NCI-H2081 treated with DMSO at 0.1 percent for 48 hours (cell line): Measurements from ENCODE around the gene SPRY2.
"Not testable (repeated sequence)": the region's sequence is repeated elsewhere in the genome, so short reads cannot be mapped to it uniquely, and the experiment has no call there.

Experiments used
- DNase-seq: peaks from one replicate; lab custom pipeline; 2025; lab: John Stamatoyannopoulos, UW

The SPRY2 gene

GRCh38 chr13:80341101-80341755 lies at the start of gene SPRY2:
Gene SPRY2, minus strand, starts transcription at chr13:80341126. Its CDS starts 3,421 bp downstream, at chr13:80337705.
- peak; percentile 22 for DNase-seq

- DNase-seq: no peak
Observed at GRCh38 chr13:80390338-80390737, 49.4 kb upstream of the SPRY2 start.

- no peak for DNase-seq
Observed at GRCh38 chr13:80389073-80390038, 48.4 kb upstream of the SPRY2 start.

GRCh38 chr13:80388506-80388905 lies 47.6 kb upstream of the SPRY2 start:
- no peak for DNase-seq

GRCh38 chr13:80386592-80386991 lies 45.7 kb upstream of the SPRY2 start:
- no peak for DNase-seq

- no peak for DNase-seq
Observed at GRCh38 chr13:80386002-80386401, 45.1 kb upstream of the SPRY2 start.

- DNase-seq: no peak
Observed at GRCh38 chr13:80382576-80382975, 41.6 kb upstream of the SPRY2 start.

GRCh38 chr13:80379245-80379644 lies 38.3 kb upstream of the SPRY2 start:
- DNase-seq: no peak

GRCh38 chr13:80376554-80376953 lies 35.6 kb upstream of the SPRY2 start:
- DNase-seq: no peak

GRCh38 chr13:80374901-80375300 lies 34.0 kb upstream of the SPRY2 start:
- no peak for DNase-seq

- DNase-seq: no peak
Observed at GRCh38 chr13:80374444-80374843, 33.5 kb upstream of the SPRY2 start.

GRCh38 chr13:80371840-80372509 lies 31.0 kb upstream of the SPRY2 start:
- no peak for DNase-seq

GRCh38 chr13:80367473-80367872 lies 26.5 kb upstream of the SPRY2 start:
- DNase-seq: no peak

- DNase-seq: no peak
Observed at GRCh38 chr13:80363890-80364503, 23.1 kb upstream of the SPRY2 start.

- no peak for DNase-seq
Observed at GRCh38 chr13:80362481-80362880, 21.6 kb upstream of the SPRY2 start.

- no peak for DNase-seq
Observed at GRCh38 chr13:80361883-80362327, 21.0 kb upstream of the SPRY2 start.

- no peak for DNase-seq
Observed at GRCh38 chr13:80361298-80361697, 20.4 kb upstream of the SPRY2 start.

- DNase-seq: no peak
Observed at GRCh38 chr13:80360453-80360800, 19.5 kb upstream of the SPRY2 start.

GRCh38 chr13:80359778-80360452 lies 19.0 kb upstream of the SPRY2 start:
- DNase-seq: no peak

- no peak for DNase-seq
Observed at GRCh38 chr13:80359414-80359777, 18.5 kb upstream of the SPRY2 start.

- DNase-seq: not testable (repeated sequence)
Observed at GRCh38 chr13:80355496-80356094, 14.7 kb upstream of the SPRY2 start.
